Activated naive CD4-positive, alpha-beta T cell treated with anti-CD3 and anti-CD28 coated beads, Interleukin-2, amount 50 U/mL, for 72 hours (primary cell): ENCODE data around the gene TLE5. TPM values are rescaled to one million over a fixed set of nuclear protein-coding genes. Genes with fewer than 3 reads are reported as not detected.
A peak's percentile ranks its signal among the peaks of the same experiment; 100 is the strongest.
"Not testable (repeated sequence)": the region's sequence is repeated elsewhere in the genome, so short reads cannot be mapped to it uniquely, and the experiment has no call there.

Source experiments
- ATAC-seq, 2 donors: fragments of 150-1000 bp; cut with Tn5 transposase; 2 replicates each; pipeline ENCODE4 v1.10.0; 2021; ENCODE audit warnings: mild to moderate bottlenecking in 2 of 2, moderate library complexity in 2 of 2
- DNase-seq, 2 donors: peaks; one replicate each; pipeline ENCODE4 v3.0.0; 2021 to 2022; ENCODE audit warnings: low spot score in 2 of 2
- H3K27ac Mint-ChIP-seq, 2 donors: one replicate each; pipeline ENCODE4 v1.8.0; 2022; ENCODE audit warnings: mild to moderate bottlenecking in 2 of 2, mixed read lengths in 2 of 2
- H3K36me3 Mint-ChIP-seq, 2 donors: one replicate each; pipeline ENCODE4 v1.8.0; 2022; ENCODE audit warnings: mixed read lengths in 2 of 2
- H3K9me3 Mint-ChIP-seq, 2 donors: one replicate each; pipeline ENCODE4 v1.8.0; 2022; ENCODE audit warnings: mixed read lengths in 2 of 2
- total RNA-seq, 2 donors: library from RNA; stranded (reverse); gene quantifications; one replicate each; pipeline ENCODE4 v1.2.3, GENCODE V29; 2022

TLE5 gene
- total RNA-seq, 2 donors from 2014 or later, result 335 to 405 TPM

GRCh38 chr19:3055741-3056416 lies 6.4 kb downstream of the TLE5 start:
- ATAC-seq, result no peak
- Mint-ChIP-seq H3K9me3 (no peaks in the 10 kb centered on the region), H3K27ac (peak overlapping the region in 1 of 2 donors; percentile 4), H3K36me3 (peaks cover 0 to 16% of the 10 kb centered on the region in 2 donors)
- no peak for DNase-seq

GRCh38 chr19:3054972-3055740 lies 7.1 kb downstream of the TLE5 start:
- no peak for ATAC-seq
- Mint-ChIP-seq H3K27ac (peak overlapping the region; percentile 4 to 81), H3K36me3 (peaks cover 0 to 11% of the 10 kb centered on the region in 2 donors), H3K9me3 (no peaks in the 10 kb centered on the region)
- DNase-seq, result no peak

DNA sequence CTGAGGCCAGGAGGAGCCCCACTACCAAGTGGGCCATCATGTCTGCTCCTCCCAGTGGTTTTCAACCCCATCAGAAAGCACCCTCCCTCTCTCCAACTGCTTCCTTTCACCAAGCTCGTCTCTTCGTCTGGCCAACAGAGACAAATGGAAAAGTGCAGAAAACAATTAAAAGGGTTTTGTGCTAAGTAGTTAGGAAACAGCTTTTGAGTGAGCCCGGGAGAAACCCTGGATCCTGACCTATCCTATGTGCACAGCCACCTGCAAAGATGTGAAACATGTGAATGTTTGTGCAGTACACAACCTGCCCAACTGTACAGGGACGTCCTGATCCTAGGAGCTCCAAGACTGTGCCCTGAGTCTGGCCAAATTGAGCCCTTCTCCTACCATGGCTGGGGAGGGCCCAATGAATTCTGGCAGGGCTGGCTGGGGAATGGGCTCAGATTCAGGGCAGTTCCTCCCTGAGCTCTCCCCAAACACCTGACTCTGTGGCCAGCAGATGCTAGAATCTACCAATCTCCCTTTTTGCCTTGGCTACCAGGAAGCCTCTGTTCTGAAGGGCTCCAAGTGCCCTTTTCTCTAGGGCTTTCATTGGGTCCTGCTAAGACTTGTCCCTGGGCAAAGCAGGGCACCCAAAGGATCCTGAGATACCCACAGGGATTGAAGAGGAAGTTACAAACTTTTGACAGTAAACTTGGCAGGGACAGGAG lies 7.9 kb downstream of the TLE5 start:
- no peak for ATAC-seq
- no peak for DNase-seq
- H3K36me3 Mint-ChIP-seq, result peaks cover 0 to 5% of the 10 kb centered on the region in 2 donors
- peak overlapping the region in 1 of 2 donors; percentile 81 for H3K27ac Mint-ChIP-seq
- H3K9me3 Mint-ChIP-seq, result no peaks in the 10 kb centered on the region

- ATAC-seq (no peak), DNase-seq (no peak)
- H3K36me3 Mint-ChIP-seq, result peaks cover 0 to 5% of the 10 kb centered on the region in 2 donors
- H3K9me3 Mint-ChIP-seq, result no peaks in the 10 kb centered on the region
- no peak overlapping the region for H3K27ac Mint-ChIP-seq
Measured at GRCh38 chr19:3053780-3054179, 8.5 kb downstream of the TLE5 start.

DNA sequence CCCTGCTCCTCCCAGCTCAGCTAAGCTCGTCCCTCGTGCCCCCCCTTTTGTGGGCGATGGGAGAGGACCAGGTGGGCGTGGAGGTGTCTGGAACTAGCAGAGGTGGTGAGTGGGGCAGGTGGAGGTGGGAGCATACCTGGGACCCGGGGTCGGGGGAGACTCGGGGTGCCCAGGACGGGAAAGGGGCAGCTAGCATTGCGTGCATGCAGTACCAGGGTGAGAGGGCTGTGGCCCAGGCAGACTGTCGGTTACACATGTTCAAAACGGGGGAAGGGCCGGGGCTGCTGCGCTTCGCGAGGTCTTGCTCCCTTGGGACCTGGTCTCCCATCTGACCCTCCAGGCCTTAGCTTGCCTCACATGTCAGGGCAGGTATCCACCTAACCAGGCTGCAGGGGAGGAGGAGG lies 9.1 kb downstream of the TLE5 start:
- peak in 1 of 2 donors; percentile 24 for ATAC-seq
- no peak overlapping the region for H3K27ac Mint-ChIP-seq
- peaks cover 0 to 5% of the 10 kb centered on the region in 2 donors for H3K36me3 Mint-ChIP-seq
- no peaks in the 10 kb centered on the region for H3K9me3 Mint-ChIP-seq
- no peak for DNase-seq

GRCh38 chr19:3050016-3050415 lies 12.3 kb downstream of the TLE5 start:
- H3K9me3 Mint-ChIP-seq, H3K27ac Mint-ChIP-seq, DNase-seq, H3K36me3 Mint-ChIP-seq, ATAC-seq: not testable (repeated sequence)

- DNase-seq, result no peak
- ATAC-seq, result no peak
- Mint-ChIP-seq H3K36me3 (no peaks in the 10 kb centered on the region), H3K27ac (peak overlapping the region in 1 of 2 donors; percentile 10), H3K9me3 (no peaks in the 10 kb centered on the region)
Measured at GRCh38 chr19:3049089-3049488, 13.2 kb downstream of the TLE5 start.

DNA sequence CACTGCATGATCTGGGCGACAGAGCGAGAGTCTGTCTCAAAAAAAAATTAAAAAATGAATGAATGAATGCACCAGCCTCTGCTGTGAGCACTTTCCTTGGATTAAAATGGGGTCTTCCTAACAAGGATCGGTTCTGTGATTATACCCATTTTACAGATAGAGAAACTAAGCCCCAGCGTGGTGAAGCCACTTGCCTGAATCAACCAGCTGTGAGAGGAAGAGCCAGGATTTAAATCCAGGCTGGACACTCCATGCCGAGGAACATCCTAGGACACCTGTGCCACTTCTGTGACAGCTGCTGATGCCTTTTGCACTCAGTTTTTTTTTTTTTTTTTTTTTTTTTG lies 14.1 kb downstream of the TLE5 start:
- H3K9me3 Mint-ChIP-seq, result no peaks in the 10 kb centered on the region
- no peaks in the 10 kb centered on the region for H3K36me3 Mint-ChIP-seq
- ATAC-seq (no peak), DNase-seq (no peak)
- peak overlapping the region in 1 of 2 donors; percentile 52 for H3K27ac Mint-ChIP-seq

DNA sequence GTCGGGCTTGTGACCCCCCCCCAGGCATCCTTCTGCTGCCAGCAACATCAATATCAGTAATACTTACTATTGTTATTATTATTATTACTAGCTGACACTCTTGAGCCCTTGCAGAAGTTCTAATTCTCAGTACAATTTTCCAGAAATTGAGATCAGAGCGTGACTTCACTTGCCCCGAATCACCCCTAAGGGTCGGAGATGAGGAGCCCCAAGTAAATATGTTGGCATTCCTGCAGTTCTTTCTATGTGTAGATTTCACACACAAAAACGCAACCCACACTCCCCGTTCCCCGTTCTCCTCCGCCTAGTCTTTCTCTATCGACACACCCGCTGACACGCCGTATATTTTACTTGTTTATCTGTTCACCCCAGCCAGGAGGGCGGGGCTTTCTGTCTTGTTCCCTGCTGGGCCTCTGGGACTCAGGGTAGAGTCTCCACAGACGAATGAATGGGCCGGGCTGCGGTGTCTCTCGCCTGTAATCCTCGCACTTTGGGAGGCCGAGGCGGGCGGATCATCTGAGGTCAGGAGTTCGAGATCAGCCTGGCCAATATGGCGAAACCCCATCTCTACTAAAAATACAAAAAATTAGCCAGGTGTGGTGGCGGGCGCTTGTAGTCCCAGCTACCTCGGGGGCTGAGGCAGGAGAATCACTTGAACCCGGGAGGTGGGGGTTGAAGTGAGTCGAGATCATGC lies 14.7 kb downstream of the TLE5 start:
- H3K36me3 Mint-ChIP-seq, result no peaks in the 10 kb centered on the region
- DNase-seq, result peak in 1 of 2 donors; percentile 65
- H3K27ac Mint-ChIP-seq, result peak overlapping the region; percentile 52 to 76
- ATAC-seq, result peak; percentile 80 to 82
- H3K9me3 Mint-ChIP-seq, result no peaks in the 10 kb centered on the region

DNA sequence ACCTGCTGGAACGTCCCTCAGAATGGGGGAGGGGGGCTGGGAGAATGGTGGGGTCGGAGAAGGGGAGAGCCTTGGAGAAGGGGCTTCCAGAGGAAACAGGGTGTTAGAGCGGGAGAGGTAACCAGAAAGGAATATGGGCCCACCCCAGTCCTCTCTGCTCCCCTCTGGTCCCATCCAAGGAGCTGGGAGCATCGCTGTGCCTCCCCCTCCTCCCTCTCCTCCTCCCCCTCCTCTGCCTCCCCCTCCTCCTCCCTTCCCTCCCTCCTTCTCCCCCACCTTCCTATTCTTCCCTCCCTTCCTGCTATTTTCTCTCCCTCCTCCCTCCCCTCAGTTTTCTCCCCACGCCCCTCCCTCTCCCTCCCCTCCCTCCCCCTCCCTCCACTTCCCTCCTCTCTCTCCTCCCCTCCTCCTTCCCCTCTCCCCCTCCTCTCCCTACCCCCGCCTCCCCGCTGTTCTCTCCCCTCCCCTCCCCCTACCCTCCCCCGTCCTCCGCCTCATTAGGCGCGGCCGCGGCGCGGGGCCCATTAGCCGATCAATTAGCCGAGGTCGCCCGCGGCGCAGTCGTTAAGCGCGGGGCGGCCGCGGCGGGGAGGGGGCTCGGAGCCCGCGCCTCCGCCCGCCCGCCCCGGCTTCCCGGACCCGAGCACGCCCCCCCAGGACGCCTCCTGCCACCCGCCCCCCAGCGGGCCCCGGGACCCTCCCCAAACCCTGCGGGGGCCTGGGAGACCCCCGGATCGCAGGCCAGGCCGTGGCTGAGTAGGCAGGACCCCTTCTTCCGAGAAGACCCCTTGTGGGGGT lies 15.4 kb downstream of the TLE5 start:
- Mint-ChIP-seq H3K9me3 (no peaks in the 10 kb centered on the region), H3K36me3 (no peaks in the 10 kb centered on the region)

DNA sequence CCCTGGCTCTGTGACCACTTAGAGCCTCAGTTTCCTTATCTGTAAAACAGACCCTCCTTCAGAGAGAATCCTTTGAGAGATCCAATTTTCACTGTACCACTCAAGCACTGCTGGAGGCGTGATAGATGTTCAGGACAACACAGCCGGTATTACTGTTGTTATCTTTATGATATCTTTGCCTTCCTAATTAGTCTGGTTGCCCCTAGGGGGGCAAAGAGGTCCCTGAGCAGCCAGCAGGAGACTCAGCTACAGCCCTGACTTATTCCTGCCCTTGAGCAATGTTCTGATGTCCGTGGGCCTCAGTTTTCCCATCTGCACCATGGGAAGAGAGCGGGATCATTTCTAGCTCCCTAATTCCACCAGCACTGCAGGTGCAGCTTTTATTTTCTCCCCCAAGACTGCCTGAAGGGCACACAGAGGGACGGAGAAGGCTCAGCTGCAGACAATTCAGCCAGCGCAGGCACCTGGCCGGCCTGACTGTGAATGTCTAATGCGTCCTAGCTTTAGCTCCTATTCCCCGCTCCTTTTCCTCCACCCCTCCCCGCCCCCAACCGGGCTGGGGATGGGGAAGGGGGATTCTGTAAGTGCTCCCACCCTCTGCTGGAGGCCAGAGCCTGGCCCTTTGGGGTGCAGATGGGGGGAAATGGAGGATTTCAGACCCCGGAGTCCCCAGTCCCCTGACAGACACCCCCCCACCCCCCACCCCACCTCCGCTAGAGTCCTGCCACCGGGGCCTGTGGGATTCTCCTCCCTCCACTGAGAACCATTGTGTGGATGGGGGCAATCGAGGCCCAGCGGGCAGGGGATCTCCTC lies 16.2 kb downstream of the TLE5 start:
- no peak for DNase-seq
- Mint-ChIP-seq H3K27ac (no peak overlapping the region), H3K9me3 (no peaks in the 10 kb centered on the region), H3K36me3 (no peaks in the 10 kb centered on the region)
- ATAC-seq, result no peak

More for the DNA sequence above, 15.4 kb downstream of the TLE5 start:
- ATAC-seq, result no peak
- DNase-seq, result no peak
- no peak overlapping the region for H3K27ac Mint-ChIP-seq

DNA sequence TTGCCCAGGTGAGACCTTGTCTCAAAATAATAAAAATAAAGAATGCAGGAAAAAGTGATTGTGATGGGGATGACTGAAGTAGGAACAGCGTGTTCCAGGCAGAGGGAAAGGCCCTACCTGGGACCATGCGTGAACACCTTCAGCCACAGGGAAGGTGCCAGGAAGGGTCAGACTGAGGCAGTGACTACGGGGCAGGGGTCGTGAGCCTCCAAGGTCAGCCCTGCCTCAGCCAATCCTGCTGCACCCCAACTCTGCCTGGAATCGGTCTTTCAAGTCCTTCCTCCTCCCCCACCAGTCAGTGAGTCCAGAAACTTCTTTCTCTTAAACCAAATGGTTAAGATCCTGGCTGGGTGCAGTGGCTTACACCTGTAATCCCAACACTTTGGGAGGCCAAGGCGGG lies 17.1 kb downstream of the TLE5 start:
- no peak overlapping the region for H3K27ac Mint-ChIP-seq
- no peak for ATAC-seq
- H3K9me3 Mint-ChIP-seq, result no peaks in the 10 kb centered on the region
- no peak for DNase-seq
- no peaks in the 10 kb centered on the region for H3K36me3 Mint-ChIP-seq

DNA sequence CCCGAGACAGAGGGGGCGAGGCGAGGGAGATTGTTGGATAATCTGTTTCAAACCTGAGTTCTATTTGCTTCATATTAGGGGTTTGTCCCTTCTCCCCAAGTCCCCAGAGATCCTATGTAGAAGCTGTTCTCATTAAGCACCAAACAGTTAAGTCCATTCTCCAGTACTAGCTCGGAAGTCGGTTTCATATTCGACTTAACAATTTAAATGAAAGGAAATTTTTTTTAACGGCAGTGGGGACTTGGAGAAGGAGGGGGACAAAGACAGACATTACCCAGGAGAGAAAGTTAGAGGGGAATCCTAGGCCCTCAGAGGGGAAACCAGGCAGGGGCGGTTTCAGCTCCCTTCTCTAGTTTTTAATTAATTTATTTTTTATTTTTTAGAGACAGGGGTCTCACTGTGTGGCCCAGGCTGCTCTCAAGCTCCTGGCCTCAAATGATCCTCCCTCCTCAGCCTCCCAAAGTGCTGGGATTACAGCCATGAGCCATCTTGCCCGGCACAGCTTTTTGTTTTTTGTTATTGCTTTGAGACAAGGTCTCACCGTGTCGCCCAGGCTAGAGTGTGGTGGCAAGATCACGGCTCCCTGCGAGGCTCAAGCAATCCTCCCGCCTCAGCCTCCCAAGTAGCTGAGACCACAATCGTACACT lies 19.6 kb downstream of the TLE5 start:
- DNase-seq (no peak), ATAC-seq (no peak)
- Mint-ChIP-seq H3K36me3 (no peaks in the 10 kb centered on the region), H3K9me3 (no peaks in the 10 kb centered on the region), H3K27ac (peak overlapping the region; percentile 52 to 72)

- no peaks in the 10 kb centered on the region for H3K9me3 Mint-ChIP-seq
- DNase-seq, result no peak
- peak overlapping the region; percentile 52 to 72 for H3K27ac Mint-ChIP-seq
- no peak for ATAC-seq
- no peaks in the 10 kb centered on the region for H3K36me3 Mint-ChIP-seq
Measured at GRCh38 chr19:3041761-3042620, 20.3 kb downstream of the TLE5 start.
